HL-60 (cell line): ENCODE results near the gene B3GAT3.

Experiments
- POLR2AphosphoS5 ChIP-seq: IDR thresholded peaks from 2 replicates; pipeline ENCODE4 v1.6.1; 2012; ENCODE audit warnings: low read depth
- TF ChIP-seq, protein P1 (sequence below): IDR thresholded peaks from one replicate; pipeline ENCODE4 v1.5.1; 2011; ENCODE audit warnings: low read length, control low read depth, inconsistent platforms; ENCODE audit not compliant: insufficient read depth

DNA sequence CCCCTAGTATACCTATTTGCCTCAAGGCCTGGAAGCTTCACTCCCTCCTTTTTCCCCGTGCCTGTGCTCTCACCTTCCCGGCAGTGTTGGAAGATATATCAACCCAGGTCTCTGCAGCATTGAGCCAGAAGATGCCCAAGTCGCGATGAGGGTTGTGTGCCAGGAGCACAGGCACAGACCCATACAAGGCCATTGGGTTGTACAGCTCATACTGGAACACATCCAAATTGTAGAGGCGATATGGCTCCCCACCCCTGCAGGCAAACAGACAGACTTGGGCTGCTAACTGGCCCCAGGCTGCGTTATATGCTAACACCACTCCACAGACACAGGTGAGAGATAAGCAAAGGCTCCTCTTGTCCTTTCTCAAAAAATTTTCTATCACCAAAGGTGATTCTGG is 10.7 kb upstream of the B3GAT3 start:
- no peak for TF ChIP-seq POLR2AphosphoS5
- TF ChIP-seq, protein P1, sequence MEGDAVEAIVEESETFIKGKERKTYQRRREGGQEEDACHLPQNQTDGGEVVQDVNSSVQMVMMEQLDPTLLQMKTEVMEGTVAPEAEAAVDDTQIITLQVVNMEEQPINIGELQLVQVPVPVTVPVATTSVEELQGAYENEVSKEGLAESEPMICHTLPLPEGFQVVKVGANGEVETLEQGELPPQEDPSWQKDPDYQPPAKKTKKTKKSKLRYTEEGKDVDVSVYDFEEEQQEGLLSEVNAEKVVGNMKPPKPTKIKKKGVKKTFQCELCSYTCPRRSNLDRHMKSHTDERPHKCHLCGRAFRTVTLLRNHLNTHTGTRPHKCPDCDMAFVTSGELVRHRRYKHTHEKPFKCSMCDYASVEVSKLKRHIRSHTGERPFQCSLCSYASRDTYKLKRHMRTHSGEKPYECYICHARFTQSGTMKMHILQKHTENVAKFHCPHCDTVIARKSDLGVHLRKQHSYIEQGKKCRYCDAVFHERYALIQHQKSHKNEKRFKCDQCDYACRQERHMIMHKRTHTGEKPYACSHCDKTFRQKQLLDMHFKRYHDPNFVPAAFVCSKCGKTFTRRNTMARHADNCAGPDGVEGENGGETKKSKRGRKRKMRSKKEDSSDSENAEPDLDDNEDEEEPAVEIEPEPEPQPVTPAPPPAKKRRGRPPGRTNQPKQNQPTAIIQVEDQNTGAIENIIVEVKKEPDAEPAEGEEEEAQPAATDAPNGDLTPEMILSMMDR = no peak
